ENCODE results near the gene SEZ6L2. TPM values are rescaled to one million over a fixed set of nuclear protein-coding genes. Genes with fewer than 3 reads are reported as not detected.
A peak's percentile ranks its signal among the peaks of the same experiment; 100 is the strongest.
"Not testable (repeated sequence)": the region's sequence is repeated elsewhere in the genome, so short reads cannot be mapped to it uniquely, and the experiment has no call there.

Gene SEZ6L2
- total RNA-seq, 2 donors from 2014 or later = 0.31 to 0.44 TPM

DNA sequence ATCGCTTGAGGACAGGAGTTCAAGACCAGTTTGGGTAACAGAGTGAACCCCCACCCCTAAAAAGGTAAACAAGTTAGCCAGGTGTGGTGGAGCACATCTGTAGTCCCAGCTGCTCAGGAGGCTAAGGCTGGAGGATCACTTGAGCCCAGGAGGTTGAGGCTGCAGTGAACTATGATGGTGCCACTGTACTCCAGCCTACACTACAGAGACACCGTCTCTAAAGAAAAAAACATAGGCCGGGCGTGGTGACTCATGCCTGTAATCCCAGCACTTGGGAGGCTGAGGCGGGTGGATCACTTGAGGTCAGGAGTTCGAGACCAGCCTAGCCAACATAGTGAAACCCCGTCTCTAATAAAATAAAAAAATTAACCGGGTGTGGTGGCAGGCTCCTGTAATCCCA, 30.3 kb downstream of the SEZ6L2 start:
- ATAC-seq (replicated peaks in 1 of 2); H3K36me3 Mint-ChIP-seq (ENCODE audit: insufficient read depth in 2 of 2); H3K9me3 Mint-ChIP-seq; H3K4me3 Mint-ChIP-seq; DNase-seq; H3K27me3 Mint-ChIP-seq (ENCODE audit: low read depth); H3K4me1 Mint-ChIP-seq (ENCODE audit: low read depth); H3K27ac Mint-ChIP-seq: not testable (repeated sequence)

DNA sequence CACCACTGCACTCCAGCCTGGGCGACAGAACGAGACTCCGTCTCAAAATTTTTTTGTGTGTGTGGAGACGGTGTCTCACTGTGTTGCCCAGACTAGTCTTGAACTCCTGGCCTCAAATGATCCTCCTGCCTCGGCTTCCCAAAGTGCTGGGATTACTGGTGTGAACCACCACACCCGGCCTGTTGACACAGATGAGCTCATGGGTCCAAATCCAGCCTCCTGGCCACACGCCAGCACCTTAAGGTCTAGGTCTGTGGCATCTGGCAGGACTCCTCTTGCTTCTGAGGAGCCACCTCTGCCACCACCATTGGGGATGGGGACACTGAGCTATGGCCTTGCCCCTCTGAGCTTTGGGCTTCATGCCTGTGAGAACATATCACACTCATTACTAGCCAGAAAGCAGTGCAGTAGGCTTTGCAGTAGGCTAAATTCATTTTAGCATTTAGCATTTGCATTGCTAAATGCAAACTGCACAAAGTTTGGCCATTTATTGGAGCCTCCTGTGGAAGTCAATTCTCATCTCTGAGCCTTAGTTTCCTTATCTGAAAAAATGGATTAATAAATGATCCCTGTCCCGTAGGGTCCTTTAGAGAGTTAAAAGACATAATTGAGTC, 30.8 kb downstream of the SEZ6L2 start:
- Mint-ChIP-seq H3K27me3 (ENCODE audit: low read depth) (no peaks in the 10 kb centered on the region), H3K9me3 (no peaks in the 10 kb centered on the region), H3K36me3 (ENCODE audit: insufficient read depth in 2 of 2) (no peaks in the 10 kb centered on the region), H3K4me3 (no peak overlapping the region), H3K4me1 (ENCODE audit: low read depth) (peaks cover 2% of the 10 kb centered on the region), H3K27ac (no peak overlapping the region)
- DNase-seq (no peak), ATAC-seq (replicated peaks in 1 of 2) (no peak)

DNA sequence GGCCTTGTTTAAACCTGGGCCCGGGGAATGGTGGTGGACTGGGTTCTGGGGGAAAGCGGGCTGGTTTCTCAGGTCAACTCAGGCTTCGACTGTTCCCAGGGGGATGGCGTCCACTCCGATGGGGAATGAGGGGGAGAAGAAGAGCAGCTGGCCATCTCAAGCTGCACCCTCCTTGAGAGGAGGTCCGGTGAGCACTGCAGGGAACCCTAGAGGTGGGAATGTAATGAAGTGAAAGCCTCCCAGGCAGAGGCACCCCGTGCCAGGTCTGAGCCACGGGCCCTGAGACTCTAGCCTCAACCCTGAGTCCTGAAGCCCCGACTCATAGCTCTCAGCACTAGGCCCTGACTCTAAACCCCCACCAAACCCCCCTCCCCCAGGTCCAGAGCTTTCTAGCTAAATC, 35.1 kb downstream of the SEZ6L2 start:
- DNase-seq = no peak
- Mint-ChIP-seq H3K4me1 (ENCODE audit: low read depth) (peaks cover 30% of the 10 kb centered on the region), H3K4me3 (no peak overlapping the region), H3K27ac (no peak overlapping the region), H3K36me3 (ENCODE audit: insufficient read depth in 2 of 2) (peaks cover 2 to 5% of the 10 kb centered on the region in 2 donors), H3K27me3 (ENCODE audit: low read depth) (no peaks in the 10 kb centered on the region), H3K9me3 (no peaks in the 10 kb centered on the region)
- no peak for ATAC-seq (replicated peaks in 1 of 2)

DNA sequence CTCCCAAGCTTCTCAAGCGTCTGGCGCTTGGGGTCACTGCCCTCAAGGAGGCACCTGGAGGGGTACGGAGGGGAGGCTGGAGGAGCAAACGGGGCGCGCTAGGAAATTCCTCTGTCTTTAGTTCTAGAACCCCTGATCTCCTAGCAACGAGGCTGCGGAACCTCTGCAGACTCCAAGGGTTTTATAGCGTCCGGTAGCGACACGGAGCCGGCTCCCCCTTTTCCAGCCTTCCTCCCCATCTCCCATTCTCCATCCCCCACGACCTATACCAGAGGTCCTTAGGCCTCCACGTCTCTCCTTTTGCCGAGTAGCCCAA, 35.7 kb downstream of the SEZ6L2 start:
- ATAC-seq (replicated peaks in 1 of 2) (no peak), DNase-seq (no peak)
- H3K27ac Mint-ChIP-seq = no peak overlapping the region
- peaks cover 4 to 7% of the 10 kb centered on the region in 2 donors for H3K36me3 Mint-ChIP-seq (ENCODE audit: insufficient read depth in 2 of 2)
- no peaks in the 10 kb centered on the region for H3K27me3 Mint-ChIP-seq (ENCODE audit: low read depth)
- H3K4me1 Mint-ChIP-seq (ENCODE audit: low read depth) = peaks cover 30% of the 10 kb centered on the region
- H3K9me3 Mint-ChIP-seq = no peaks in the 10 kb centered on the region
- peak overlapping the region; percentile 90 for H3K4me3 Mint-ChIP-seq

DNA sequence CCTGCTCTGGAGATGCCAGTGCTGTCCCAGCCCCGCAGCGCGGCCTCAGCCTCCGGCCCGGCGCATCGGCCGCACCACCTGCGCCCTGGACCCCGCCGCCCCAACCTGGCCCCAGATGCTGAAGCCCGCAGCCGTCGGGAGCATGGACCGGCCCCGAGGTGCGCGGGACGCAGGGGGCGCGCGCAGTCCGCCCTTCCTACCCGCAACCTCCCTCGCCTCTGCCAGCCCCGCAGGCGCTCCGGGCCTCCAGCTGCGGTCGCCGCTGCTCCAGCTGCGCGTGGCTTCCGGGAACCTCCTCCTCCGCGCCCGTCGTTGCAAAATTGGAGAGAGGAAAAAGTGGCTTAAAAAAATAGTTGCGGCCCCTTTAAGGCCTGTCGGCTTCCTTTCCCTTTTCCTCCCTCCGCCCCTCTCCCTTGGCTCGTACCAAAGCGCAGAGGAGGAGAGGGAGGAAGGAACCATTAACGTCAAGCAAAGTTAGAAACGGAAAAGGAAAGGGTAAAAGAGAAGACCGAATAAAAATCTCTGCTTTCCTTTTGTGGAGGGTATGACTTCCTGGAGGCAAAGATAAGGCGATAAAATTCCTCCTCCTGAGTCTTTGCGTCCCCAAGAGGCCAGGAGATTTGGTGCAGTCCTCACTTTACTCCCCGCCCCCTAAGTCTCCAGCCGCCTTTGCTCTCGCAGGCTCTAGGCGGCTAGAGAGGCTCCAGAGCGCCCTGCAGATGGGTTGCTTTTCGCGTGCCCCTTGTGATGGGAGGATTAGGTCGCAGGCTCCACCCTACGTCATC, 36.3 kb downstream of the SEZ6L2 start, which contains the start of gene CDIPT:
TSS of gene CDIPT (minus strand) at position 343 of the 785 bp plus-strand sequence. CDS start 369 bp downstream, outside the sequence.
- ATAC-seq (replicated peaks in 1 of 2) = peak; percentile 99
- peaks cover 30% of the 10 kb centered on the region for H3K4me1 Mint-ChIP-seq (ENCODE audit: low read depth)
- no peaks in the 10 kb centered on the region for H3K9me3 Mint-ChIP-seq
- peak; percentile 92 to 95 for DNase-seq
- no peaks in the 10 kb centered on the region for H3K27me3 Mint-ChIP-seq (ENCODE audit: low read depth)
- peak within 1 kb of the TSS; percentile 90 for H3K4me3 Mint-ChIP-seq
- H3K27ac Mint-ChIP-seq = peak within 1 kb of the TSS; percentile 94
- peaks cover 7 to 10% of the 10 kb centered on the region in 2 donors for H3K36me3 Mint-ChIP-seq (ENCODE audit: insufficient read depth in 2 of 2)

DNA sequence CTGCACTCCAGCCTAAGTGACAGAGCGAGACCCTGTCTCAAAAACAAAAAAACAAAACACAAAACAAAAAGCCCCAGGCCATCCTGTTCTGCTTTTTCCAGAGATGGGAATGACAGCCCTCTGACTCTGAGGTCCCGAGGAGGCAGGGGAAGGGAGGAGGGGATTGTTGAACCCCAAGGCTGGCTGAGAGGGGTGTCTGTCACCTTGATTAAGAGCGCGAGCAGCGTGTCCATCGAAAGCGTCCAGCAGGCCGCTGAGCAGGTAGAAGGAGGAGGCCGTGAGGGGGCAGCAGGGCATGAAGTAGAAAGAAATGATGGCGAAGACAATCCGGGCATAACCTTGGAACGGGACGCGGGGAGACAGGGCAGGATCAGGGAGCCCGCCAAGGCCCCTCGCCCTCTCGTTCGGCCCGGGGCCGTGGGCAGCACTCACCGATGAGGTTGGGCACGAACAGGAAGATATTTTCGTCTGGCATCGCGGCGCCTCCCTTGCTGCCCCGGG, 36.9 kb downstream of the SEZ6L2 start:
- Mint-ChIP-seq H3K4me3 (peak overlapping the region; percentile 90), H3K9me3 (no peaks in the 10 kb centered on the region), H3K4me1 (ENCODE audit: low read depth) (peaks cover 30% of the 10 kb centered on the region), H3K27ac (peak overlapping the region; percentile 58), H3K36me3 (ENCODE audit: insufficient read depth in 2 of 2) (peaks cover 7 to 10% of the 10 kb centered on the region in 2 donors), H3K27me3 (ENCODE audit: low read depth) (no peaks in the 10 kb centered on the region)
- ATAC-seq (replicated peaks in 1 of 2) (no peak), DNase-seq (peak; percentile 30 to 37)

DNA sequence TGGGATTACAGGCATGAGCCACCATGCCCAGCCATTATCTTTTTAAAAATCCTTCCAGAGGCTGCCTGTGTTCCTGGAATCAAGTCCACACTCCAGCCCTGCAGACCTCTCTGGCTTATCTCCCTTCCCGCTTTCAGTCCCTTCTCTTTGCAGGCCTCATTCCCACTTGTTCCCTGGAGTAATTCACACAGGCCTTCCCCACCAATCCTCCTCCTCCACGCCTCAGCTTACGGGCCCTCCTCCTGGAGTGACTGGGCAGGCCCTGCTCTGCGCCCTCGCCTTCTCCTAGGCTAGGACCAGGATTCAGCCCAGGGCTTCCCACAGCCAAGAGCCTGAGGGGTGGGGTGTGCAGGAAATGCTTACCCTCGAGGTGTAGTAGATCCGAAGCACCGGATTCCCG, 39.1 kb downstream of the SEZ6L2 start:
- peaks cover 30% of the 10 kb centered on the region for H3K4me1 Mint-ChIP-seq (ENCODE audit: low read depth)
- no peak for DNase-seq
- no peaks in the 10 kb centered on the region for H3K9me3 Mint-ChIP-seq
- no peaks in the 10 kb centered on the region for H3K27me3 Mint-ChIP-seq (ENCODE audit: low read depth)
- no peak for ATAC-seq (replicated peaks in 1 of 2)
- H3K4me3 Mint-ChIP-seq = no peak overlapping the region
- peaks cover 7 to 10% of the 10 kb centered on the region in 2 donors for H3K36me3 Mint-ChIP-seq (ENCODE audit: insufficient read depth in 2 of 2)
- no peak overlapping the region for H3K27ac Mint-ChIP-seq

DNA sequence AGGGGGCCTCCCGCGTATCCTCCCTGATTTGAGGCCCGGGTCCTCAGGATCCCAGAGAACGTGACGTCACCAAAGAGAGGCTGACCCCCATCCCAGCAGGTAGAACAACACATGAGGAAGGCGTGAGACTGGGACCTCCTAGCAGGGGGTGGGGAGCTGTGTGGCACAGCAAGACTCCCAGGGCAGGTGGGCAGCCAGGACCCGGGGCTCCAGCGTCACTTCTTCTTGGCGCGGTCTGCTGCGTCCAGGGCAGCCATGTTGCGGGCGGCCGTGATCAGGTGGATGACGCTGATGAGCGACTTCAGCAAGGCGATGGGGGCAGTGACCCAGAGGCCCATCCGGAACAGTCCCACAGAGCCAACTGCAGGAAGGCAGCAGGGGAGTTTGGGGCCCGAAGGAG, 40.4 kb downstream of the SEZ6L2 start:
- ATAC-seq (replicated peaks in 1 of 2) (no peak), DNase-seq (no peak)
- H3K4me3 Mint-ChIP-seq = no peak overlapping the region
- H3K4me1 Mint-ChIP-seq (ENCODE audit: low read depth) = peaks cover 30% of the 10 kb centered on the region
- peaks cover 7 to 10% of the 10 kb centered on the region in 2 donors for H3K36me3 Mint-ChIP-seq (ENCODE audit: insufficient read depth in 2 of 2)
- no peaks in the 10 kb centered on the region for H3K9me3 Mint-ChIP-seq
- H3K27ac Mint-ChIP-seq = no peak overlapping the region
- no peaks in the 10 kb centered on the region for H3K27me3 Mint-ChIP-seq (ENCODE audit: low read depth)

DNA sequence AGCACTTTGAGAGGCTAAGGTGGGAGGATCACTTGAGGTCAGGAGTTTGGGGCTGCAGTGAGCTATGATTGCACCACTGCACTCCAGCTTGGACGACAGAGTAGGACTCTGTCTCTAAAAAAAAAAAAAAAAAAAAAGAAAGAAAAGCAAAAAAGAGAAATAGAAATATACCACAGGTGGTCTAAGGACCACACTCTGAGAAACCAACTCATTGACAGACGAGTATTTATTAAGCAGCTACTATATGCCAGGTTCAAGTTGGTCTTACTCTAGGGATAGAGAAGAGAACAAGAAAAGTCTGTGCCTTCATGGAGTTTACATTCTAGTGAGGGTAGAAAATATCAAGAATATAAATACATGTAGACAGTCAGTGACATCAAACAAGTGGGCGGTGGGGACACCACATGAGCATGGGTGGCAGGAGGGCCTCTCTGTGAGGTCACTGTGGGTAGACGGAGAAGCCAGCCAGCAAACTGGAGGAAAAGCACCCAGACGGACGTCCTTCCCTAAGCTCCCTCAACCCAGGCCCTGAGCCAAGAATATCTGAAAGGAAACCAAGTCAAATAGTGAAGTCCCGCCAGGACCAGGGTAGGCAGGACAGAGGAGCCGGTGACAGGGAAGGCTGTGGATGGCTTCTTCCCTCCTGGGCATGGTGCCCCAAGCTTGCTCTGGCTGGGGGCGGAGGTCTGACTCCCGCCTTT, 41.1 kb downstream of the SEZ6L2 start:
- peaks cover 7 to 10% of the 10 kb centered on the region in 2 donors for H3K36me3 Mint-ChIP-seq (ENCODE audit: insufficient read depth in 2 of 2)
- H3K27me3 Mint-ChIP-seq (ENCODE audit: low read depth) = no peaks in the 10 kb centered on the region
- no peaks in the 10 kb centered on the region for H3K9me3 Mint-ChIP-seq
- ATAC-seq (replicated peaks in 1 of 2) (no peak), DNase-seq (no peak)
- no peak overlapping the region for H3K4me3 Mint-ChIP-seq
- H3K27ac Mint-ChIP-seq = no peak overlapping the region
- H3K4me1 Mint-ChIP-seq (ENCODE audit: low read depth) = peaks cover 26% of the 10 kb centered on the region

DNA sequence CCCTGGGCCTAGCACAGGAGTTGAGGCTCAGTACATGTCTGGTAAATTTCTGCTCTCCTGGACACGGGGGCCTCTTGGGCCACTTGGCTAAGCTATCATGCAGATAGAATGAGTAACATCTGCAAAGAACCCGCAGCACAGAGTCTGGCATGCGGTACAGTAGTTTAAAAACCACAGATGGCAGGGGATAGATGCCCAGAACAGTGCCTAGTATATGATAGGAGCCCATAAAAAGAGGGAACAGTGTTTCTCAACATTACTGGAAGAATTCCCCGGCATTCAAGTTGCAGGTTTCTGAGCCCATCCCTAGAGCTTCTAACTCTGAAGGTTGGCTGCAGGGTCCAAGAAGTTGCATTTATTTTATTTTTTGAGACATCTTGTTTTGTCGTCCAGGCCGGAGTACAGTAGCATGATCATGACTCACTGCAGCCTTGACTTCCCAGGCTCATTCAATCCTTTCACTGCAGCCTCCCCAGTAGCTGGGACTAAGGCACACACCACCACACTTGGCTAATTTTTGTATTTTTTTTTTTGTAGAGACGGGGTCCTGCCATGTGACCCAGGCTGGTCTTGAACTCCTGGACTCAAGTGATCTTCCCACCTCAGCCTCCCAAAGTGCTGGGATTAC, 42.1 kb downstream of the SEZ6L2 start:
- H3K27me3 Mint-ChIP-seq (ENCODE audit: low read depth) = no peaks in the 10 kb centered on the region
- H3K4me3 Mint-ChIP-seq = no peak overlapping the region
- H3K4me1 Mint-ChIP-seq (ENCODE audit: low read depth) = peaks cover 21% of the 10 kb centered on the region
- DNase-seq (no peak), ATAC-seq (replicated peaks in 1 of 2) (peak in 1 of 2 donors; percentile 6)
- no peaks in the 10 kb centered on the region for H3K9me3 Mint-ChIP-seq
- no peak overlapping the region for H3K27ac Mint-ChIP-seq
- peaks cover 4 to 10% of the 10 kb centered on the region in 2 donors for H3K36me3 Mint-ChIP-seq (ENCODE audit: insufficient read depth in 2 of 2)

DNA sequence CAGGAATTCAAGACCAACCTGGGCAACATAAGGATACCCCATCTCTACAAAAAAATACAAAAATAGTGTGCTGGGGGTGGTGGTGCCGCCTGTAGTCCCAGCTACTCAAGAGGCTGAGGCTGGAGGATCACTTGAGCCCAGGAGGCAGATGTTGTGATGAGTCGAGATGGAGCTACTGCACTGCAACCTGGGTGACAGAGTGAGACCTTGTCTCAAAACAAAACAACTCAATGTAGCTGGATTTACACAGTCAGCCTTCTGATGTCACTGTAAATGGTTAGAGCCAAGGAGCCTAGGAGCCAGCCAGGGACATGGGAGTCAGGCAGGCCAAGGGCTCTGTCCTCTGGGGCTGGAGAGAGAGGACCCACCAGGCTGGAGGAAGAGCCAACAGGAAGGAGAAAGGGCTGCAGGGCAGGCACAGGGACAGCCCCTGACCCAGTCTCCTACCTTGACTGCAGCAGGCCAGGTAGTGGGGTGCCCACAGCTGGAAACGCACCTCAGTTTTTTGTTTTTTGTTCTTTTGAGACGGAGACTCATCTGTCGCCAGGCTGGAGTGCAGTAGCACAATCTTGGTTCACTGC, 44.7 kb downstream of the SEZ6L2 start:
- H3K9me3 Mint-ChIP-seq = no peaks in the 10 kb centered on the region
- no peak overlapping the region for H3K4me3 Mint-ChIP-seq
- no peaks in the 10 kb centered on the region for H3K4me1 Mint-ChIP-seq (ENCODE audit: low read depth)
- no peaks in the 10 kb centered on the region for H3K27me3 Mint-ChIP-seq (ENCODE audit: low read depth)
- ATAC-seq (replicated peaks in 1 of 2) (peak; percentile 36 to 49), DNase-seq (no peak)
- peaks cover 4 to 8% of the 10 kb centered on the region in 2 donors for H3K36me3 Mint-ChIP-seq (ENCODE audit: insufficient read depth in 2 of 2)
- H3K27ac Mint-ChIP-seq = no peak overlapping the region

DNA sequence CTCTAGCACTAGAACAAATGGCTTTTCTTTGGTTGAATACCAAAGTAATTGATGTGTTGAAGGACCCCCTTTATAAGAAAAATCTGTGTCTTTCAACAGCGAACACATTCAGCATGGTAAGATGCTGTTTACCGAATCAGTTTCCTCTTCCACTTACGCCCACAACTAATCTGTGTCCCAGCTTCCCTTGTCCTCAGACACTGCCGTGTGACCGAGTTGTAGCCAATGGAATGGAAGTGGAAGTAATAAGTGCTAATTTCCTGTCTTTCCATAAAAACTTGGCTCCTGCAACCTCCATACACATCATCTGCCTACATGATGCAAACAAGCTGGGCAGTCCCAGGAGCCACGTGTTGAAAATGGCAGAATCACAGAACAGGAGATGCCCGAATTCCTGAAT, 46.7 kb downstream of the SEZ6L2 start:
- DNase-seq (no peak), ATAC-seq (replicated peaks in 1 of 2) (no peak)
- Mint-ChIP-seq H3K36me3 (ENCODE audit: insufficient read depth in 2 of 2) (peaks cover 0 to 8% of the 10 kb centered on the region in 2 donors), H3K27me3 (ENCODE audit: low read depth) (no peaks in the 10 kb centered on the region), H3K27ac (no peak overlapping the region), H3K9me3 (no peaks in the 10 kb centered on the region), H3K4me3 (no peak overlapping the region), H3K4me1 (ENCODE audit: low read depth) (peaks cover 8% of the 10 kb centered on the region)

Measured in activated T-cell treated with anti-CD3 and anti-CD28 coated beads, Interleukin-2, amount 50 U/mL, for 72 hours (primary cell).